ENCODE data around the gene INKA2.

DNA sequence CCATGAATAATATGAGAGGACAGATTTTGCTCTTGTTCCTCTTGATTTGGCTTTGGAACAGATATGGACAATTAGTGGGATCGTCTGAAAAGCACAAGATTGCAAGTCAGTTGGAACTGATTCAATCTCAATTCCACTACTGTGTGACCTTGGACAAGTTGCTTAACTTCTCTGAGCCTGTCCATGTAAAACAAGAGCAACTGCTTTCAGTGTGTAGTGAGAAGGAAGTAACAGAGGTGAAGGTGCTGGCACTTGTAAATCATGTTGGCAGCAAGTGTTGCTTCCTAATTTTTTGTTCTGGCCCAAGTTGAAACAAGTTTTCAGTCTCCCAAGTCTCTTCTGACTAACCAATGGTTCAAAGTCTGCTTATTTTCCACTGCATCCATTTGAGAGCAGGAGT is 15.3 kb downstream of the INKA2 start:
- TF ChIP-seq, protein P1, sequence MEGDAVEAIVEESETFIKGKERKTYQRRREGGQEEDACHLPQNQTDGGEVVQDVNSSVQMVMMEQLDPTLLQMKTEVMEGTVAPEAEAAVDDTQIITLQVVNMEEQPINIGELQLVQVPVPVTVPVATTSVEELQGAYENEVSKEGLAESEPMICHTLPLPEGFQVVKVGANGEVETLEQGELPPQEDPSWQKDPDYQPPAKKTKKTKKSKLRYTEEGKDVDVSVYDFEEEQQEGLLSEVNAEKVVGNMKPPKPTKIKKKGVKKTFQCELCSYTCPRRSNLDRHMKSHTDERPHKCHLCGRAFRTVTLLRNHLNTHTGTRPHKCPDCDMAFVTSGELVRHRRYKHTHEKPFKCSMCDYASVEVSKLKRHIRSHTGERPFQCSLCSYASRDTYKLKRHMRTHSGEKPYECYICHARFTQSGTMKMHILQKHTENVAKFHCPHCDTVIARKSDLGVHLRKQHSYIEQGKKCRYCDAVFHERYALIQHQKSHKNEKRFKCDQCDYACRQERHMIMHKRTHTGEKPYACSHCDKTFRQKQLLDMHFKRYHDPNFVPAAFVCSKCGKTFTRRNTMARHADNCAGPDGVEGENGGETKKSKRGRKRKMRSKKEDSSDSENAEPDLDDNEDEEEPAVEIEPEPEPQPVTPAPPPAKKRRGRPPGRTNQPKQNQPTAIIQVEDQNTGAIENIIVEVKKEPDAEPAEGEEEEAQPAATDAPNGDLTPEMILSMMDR (IDR thresholded peaks at IDR 0.05; ENCODE audit: poor library complexity, severe bottlenecking), result no peak
- TF ChIP-seq SMC3 (conservative IDR thresholded peaks at IDR 0.05; ENCODE audit: poor library complexity), result no peak
- no peak for TF ChIP-seq MXI1 (conservative IDR thresholded peaks at IDR 0.05; ENCODE audit: poor library complexity, severe bottlenecking)
- no peak for TF ChIP-seq EZH2 (IDR thresholded peaks at IDR 0.05; ENCODE audit: borderline replicate concordance, insufficient read depth, low read length, poor library complexity, severe bottlenecking)
- TF ChIP-seq TAF1 (IDR thresholded peaks at IDR 0.05; ENCODE audit: low read depth), result no peak
- no peak for TF ChIP-seq EP300 (conservative IDR thresholded peaks at IDR 0.05; ENCODE audit: poor library complexity, severe bottlenecking)
- no peak for TF ChIP-seq POLR2AphosphoS5 (IDR thresholded peaks at IDR 0.05)
- no peak for TF ChIP-seq REST (IDR thresholded peaks at IDR 0.05; ENCODE audit: borderline replicate concordance)
- no peak for TF ChIP-seq RAD21 (conservative IDR thresholded peaks at IDR 0.05)

All from neural cell (in vitro differentiated cells).